ENCODE data around the gene CCR5.

Gene CCR5

DNA sequence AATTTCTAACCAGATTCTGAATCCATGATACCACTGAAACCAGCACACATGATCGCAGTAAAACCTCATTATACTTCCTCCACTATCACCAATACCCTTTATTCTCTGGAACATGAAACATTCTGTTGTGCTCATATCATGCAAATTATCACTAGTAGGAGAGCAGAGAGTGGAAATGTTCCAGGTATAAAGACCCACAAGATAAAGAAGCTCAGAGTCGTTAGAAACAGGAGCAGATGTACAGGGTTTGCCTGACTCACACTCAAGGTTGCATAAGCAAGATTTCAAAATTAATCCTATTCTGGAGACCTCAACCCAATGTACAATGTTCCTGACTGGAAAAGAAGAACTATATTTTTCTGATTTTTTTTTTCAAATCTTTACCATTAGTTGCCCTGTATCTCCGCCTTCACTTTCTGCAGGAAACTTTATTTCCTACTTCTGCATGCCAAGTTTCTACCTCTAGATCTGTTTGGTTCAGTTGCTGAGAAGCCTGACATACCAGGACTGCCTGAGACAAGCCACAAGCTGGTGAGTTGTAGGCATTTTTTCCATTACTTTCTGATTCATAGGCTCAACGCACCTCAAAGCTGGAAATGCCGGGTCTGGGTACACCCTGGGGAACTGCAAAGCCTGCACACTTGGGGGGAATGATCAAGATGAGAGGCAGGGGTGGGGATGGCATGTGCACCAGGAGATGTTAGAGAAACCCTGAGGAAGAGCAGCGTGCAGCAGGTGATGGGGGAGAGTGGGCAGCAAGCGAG is 16.9 kb upstream of the CCR5 start, which contains the start of gene CCR2:
TSS of gene CCR2 (plus strand) at position 465 of the 764 bp plus-strand sequence. CDS start 3,417 bp downstream, outside the sequence.
- peak; percentile 33 for DNase-seq
- Histone ChIP-seq H3K27ac (ENCODE audit: low read length) (peak within 1 kb of the TSS; percentile 56; the same call in 1 of the 2 replicates), H4K20me1 (ENCODE audit: insufficient read depth, low read length) (no peaks in the 10 kb centered on the region), H2AFZ (ENCODE audit: low read length) (no peak within 1 kb of the TSS), H3K9me2 (replicated peaks; ENCODE audit: insufficient read depth, low read length) (no peaks in the 10 kb centered on the region), H3K9me3 (replicated peaks; ENCODE audit: insufficient read depth, low read length) (no peaks in the 10 kb centered on the region), H3K79me2 (ENCODE audit: low read length) (peaks cover 17% of the 10 kb centered on the region; the same call in 1 of the 2 replicates), H3K4me3 (ENCODE audit: low read length) (peak within 1 kb of the TSS; percentile 46), H3F3A (ENCODE audit: insufficient read depth, low read length) (peaks cover 36% of the 10 kb centered on the region), H3K36me3 (replicated peaks; ENCODE audit: insufficient read depth, low read length) (no peaks in the 10 kb centered on the region), H3K9ac (ENCODE audit: low read length) (peak within 1 kb of the TSS; percentile 59), H3K27me3 (replicated peaks; ENCODE audit: insufficient read depth, low read length) (no peaks in the 10 kb centered on the region), H3K4me1 (ENCODE audit: low read length) (peaks cover 71% of the 10 kb centered on the region), H3K4me2 (ENCODE audit: low read depth, low read length) (peak within 1 kb of the TSS; percentile 71)
- TF ChIP-seq EZH2phosphoT487 (IDR thresholded peaks at IDR 0.05; ENCODE audit: low read length) (no peak), EZH2 (optimal IDR thresholded peaks at IDR 0.05; ENCODE audit: low read depth, low read length) (no peak)
- TF ChIP-seq, protein P1, sequence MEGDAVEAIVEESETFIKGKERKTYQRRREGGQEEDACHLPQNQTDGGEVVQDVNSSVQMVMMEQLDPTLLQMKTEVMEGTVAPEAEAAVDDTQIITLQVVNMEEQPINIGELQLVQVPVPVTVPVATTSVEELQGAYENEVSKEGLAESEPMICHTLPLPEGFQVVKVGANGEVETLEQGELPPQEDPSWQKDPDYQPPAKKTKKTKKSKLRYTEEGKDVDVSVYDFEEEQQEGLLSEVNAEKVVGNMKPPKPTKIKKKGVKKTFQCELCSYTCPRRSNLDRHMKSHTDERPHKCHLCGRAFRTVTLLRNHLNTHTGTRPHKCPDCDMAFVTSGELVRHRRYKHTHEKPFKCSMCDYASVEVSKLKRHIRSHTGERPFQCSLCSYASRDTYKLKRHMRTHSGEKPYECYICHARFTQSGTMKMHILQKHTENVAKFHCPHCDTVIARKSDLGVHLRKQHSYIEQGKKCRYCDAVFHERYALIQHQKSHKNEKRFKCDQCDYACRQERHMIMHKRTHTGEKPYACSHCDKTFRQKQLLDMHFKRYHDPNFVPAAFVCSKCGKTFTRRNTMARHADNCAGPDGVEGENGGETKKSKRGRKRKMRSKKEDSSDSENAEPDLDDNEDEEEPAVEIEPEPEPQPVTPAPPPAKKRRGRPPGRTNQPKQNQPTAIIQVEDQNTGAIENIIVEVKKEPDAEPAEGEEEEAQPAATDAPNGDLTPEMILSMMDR (IDR thresholded peaks at IDR 0.05; ENCODE audit: low read length): no peak

DNA sequence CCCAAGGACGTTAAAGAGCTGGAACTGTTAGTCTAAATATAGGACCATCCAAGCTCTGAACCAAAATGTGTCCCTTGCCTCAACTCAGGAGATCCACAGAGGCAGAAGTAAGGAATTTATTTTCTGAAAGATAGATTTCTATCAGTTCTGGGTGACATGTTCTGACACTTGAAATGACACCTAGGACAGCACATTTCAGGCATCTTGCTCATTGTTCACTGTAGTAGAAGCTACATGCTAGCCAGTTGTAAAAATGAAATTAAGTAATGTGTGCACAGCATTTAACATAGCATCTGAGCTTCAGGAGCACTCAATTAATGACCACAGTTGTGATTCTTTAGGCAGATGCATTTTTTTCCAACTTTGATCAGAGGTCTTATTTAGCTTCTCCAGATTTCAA is 16.3 kb upstream of the CCR5 start:
- Histone ChIP-seq H3K4me1 (ENCODE audit: low read length) (peaks cover 65% of the 10 kb centered on the region), H3K27ac (ENCODE audit: low read length) (peak overlapping the region; percentile 56; the same call in 1 of the 2 replicates), H3K4me3 (ENCODE audit: low read length) (peak overlapping the region; percentile 46), H3F3A (ENCODE audit: insufficient read depth, low read length) (peaks cover 30% of the 10 kb centered on the region), H3K9me3 (replicated peaks; ENCODE audit: insufficient read depth, low read length) (no peaks in the 10 kb centered on the region), H2AFZ (ENCODE audit: low read length) (no peak overlapping the region), H3K9ac (ENCODE audit: low read length) (peak overlapping the region; percentile 59), H4K20me1 (ENCODE audit: insufficient read depth, low read length) (no peaks in the 10 kb centered on the region), H3K36me3 (replicated peaks; ENCODE audit: insufficient read depth, low read length) (no peaks in the 10 kb centered on the region), H3K79me2 (ENCODE audit: low read length) (peaks cover 17% of the 10 kb centered on the region; the same call in 1 of the 2 replicates), H3K9me2 (replicated peaks; ENCODE audit: insufficient read depth, low read length) (no peaks in the 10 kb centered on the region), H3K27me3 (replicated peaks; ENCODE audit: insufficient read depth, low read length) (no peaks in the 10 kb centered on the region), H3K4me2 (ENCODE audit: low read depth, low read length) (peak overlapping the region; percentile 71)
- TF ChIP-seq EZH2 (optimal IDR thresholded peaks at IDR 0.05; ENCODE audit: low read depth, low read length) (no peak), EZH2phosphoT487 (IDR thresholded peaks at IDR 0.05; ENCODE audit: low read length) (no peak)
- TF ChIP-seq, protein P1 (IDR thresholded peaks at IDR 0.05; ENCODE audit: low read length): no peak
- no peak for DNase-seq

DNA sequence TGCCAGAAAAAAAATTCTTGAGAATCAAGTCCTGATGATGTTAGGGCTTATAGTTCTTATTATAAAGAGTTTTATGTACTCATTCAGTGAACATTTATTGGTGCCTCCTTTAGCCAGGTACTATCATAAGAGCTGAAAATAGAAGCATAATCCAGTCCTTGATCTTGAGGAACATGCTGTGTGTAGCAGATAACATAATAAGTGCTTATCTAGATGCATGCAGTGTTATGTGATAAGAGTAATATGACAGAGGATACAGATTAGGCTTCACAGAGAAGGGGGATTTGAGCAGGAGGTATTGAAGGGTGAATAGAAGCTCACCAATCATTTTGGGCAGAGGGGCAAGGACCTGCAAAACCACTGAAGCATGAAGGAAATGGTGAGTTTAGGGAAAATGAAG is 15.8 kb upstream of the CCR5 start:
- Histone ChIP-seq H3K27me3 (replicated peaks; ENCODE audit: insufficient read depth, low read length) (no peaks in the 10 kb centered on the region), H3K9me3 (replicated peaks; ENCODE audit: insufficient read depth, low read length) (no peaks in the 10 kb centered on the region), H3K36me3 (replicated peaks; ENCODE audit: insufficient read depth, low read length) (no peaks in the 10 kb centered on the region), H2AFZ (ENCODE audit: low read length) (no peak overlapping the region), H3K9ac (ENCODE audit: low read length) (peak overlapping the region; percentile 59; the same call in 1 of the 2 replicates), H3K79me2 (ENCODE audit: low read length) (peaks cover 17% of the 10 kb centered on the region; the same call in 1 of the 2 replicates), H3K9me2 (replicated peaks; ENCODE audit: insufficient read depth, low read length) (no peaks in the 10 kb centered on the region), H3K4me3 (ENCODE audit: low read length) (peak overlapping the region; percentile 46), H3K27ac (ENCODE audit: low read length) (no peak overlapping the region), H3F3A (ENCODE audit: insufficient read depth, low read length) (peaks cover 25% of the 10 kb centered on the region), H4K20me1 (ENCODE audit: insufficient read depth, low read length) (no peaks in the 10 kb centered on the region), H3K4me2 (ENCODE audit: low read depth, low read length) (peak overlapping the region; percentile 71), H3K4me1 (ENCODE audit: low read length) (peaks cover 61% of the 10 kb centered on the region)
- TF ChIP-seq EZH2phosphoT487 (IDR thresholded peaks at IDR 0.05; ENCODE audit: low read length) (no peak), EZH2 (optimal IDR thresholded peaks at IDR 0.05; ENCODE audit: low read depth, low read length) (no peak)
- TF ChIP-seq, protein P1 (IDR thresholded peaks at IDR 0.05; ENCODE audit: low read length): no peak
- DNase-seq: no peak

All from MM.1S (cell line).